Right cardiac atrium (tissue), 5 donors: ENCODE data around the gene LAGE3. TPM values are rescaled to one million over a fixed set of nuclear protein-coding genes. Genes with fewer than 3 reads are reported as not detected.

Experiments
- ATAC-seq, 2 donors: fragments of 200-7000 bp; cut with Tn5 transposase; one replicate each; pipeline versions ENCODE4 v1.8.0 to v1.9.1; 2020; ENCODE audit warnings: moderate library complexity in 2 of 2, mild to moderate bottlenecking in 1 of 2
- DNase-seq, 3 donors: peaks; one replicate each; pipeline ENCODE4 v3.0.0-alpha.2; 2020
- H3K27ac ChIP-seq: one replicate; pipeline ENCODE4 v1.5.1; 2013; ENCODE audit warnings: mild to moderate bottlenecking, low read length, control low read depth, moderate library complexity
- H3K27me3 ChIP-seq: one replicate; pipeline ENCODE4 v1.6.1; 2013; ENCODE audit not compliant: control insufficient read depth, insufficient read depth
- H3K4me1 ChIP-seq: one replicate; pipeline ENCODE4 v1.6.1; 2013; ENCODE audit warnings: low read length; ENCODE audit not compliant: control insufficient read depth, insufficient read depth
- H3K4me3 ChIP-seq: one replicate; pipeline ENCODE4 v1.5.1; 2013; ENCODE audit warnings: low read length, control low read depth
- H3K9me3 ChIP-seq: one replicate; pipeline ENCODE4 v1.6.1; 2013; ENCODE audit warnings: low read length; ENCODE audit not compliant: control insufficient read depth
- WGBS: extraction: QIAGEN DNeasy Blood & Tissue Kit; methylation state at CpG from one replicate; pipeline ENCODE4 v1.1.7; 2013; 5-methylcytosine and 5-hydroxymethylcytosine counted together
- intact Hi-C, 4 donors: fragments of 100-400 bp; cut with DNase I; formaldehyde crosslinking; loops; one replicate each; pipeline versions ENCODE4 v1.11.0 to v1.14.0; 2022 to 2023
- polyA plus RNA-seq: library from polyadenylated mRNA; stranded (reverse); fragments of 200-250 nt; gene quantifications from one replicate; pipeline ENCODE4 v1.2.3, GENCODE V29; 2013
- total RNA-seq, 4 donors: library from RNA; stranded (reverse); fragmentation: NEBNext Ultra II Directional; extraction: Animal tissue kit (Norgen Biotek cat#: 25700); gene quantifications; one replicate each; pipeline ENCODE4 v1.2.1, GENCODE V29; 2021
- donor health status: healthy with polysubstance abuse.
- donor health status: DM: no; HTN: yes; CAD: no.
- donor health status: DM: no; HTN: no; CAD: no.
- donor health status: DM: no; HTN: yes; CAD: no; lungs with severe emphysema.
- donor health status: DM: yes; HTN: yes; CAD: no.

The LAGE3 gene
- total and polyA plus RNA-seq, 5 donors: 16.3 to 25.8 (median 20.6) TPM

GRCh38 chrX:154448484-154448883 lies 30.6 kb downstream of the LAGE3 start:
- Histone ChIP-seq H3K4me3 (no peak overlapping the region), H3K27ac (no peak overlapping the region), H3K9me3 (no peaks in the 10 kb centered on the region), H3K4me1 (peaks cover 7% of the 10 kb centered on the region), H3K27me3 (no peaks in the 10 kb centered on the region)
- 89% methylated on average over 14 of the region's 14 CpGs for WGBS
- intact Hi-C loops: no loop called here
- DNase-seq (no peak), ATAC-seq (no peak)

- peaks cover 7% of the 10 kb centered on the region for H3K4me1 ChIP-seq
- H3K27me3 ChIP-seq: no peaks in the 10 kb centered on the region
- ATAC-seq (no peak), DNase-seq (peak in 1 of 3 donors; percentile 46)
- no peaks in the 10 kb centered on the region for H3K9me3 ChIP-seq
- no peak overlapping the region for H3K4me3 ChIP-seq
- no peak overlapping the region for H3K27ac ChIP-seq
- intact Hi-C loops: no loop called here
- 91% methylated on average over 12 of the region's 12 CpGs for WGBS
Measured at GRCh38 chrX:154446430-154446829, 32.7 kb downstream of the LAGE3 start.

- H3K4me3 ChIP-seq: no peak overlapping the region
- no peaks in the 10 kb centered on the region for H3K27me3 ChIP-seq
- no peak for ATAC-seq
- no peak overlapping the region for H3K27ac ChIP-seq
- H3K4me1 ChIP-seq: peaks cover 7% of the 10 kb centered on the region
- DNase-seq: peak in 1 of 3 donors; percentile 44
- intact Hi-C loops: no loop called here
- 95% methylated on average over 16 of the region's 16 CpGs for WGBS
- H3K9me3 ChIP-seq: no peaks in the 10 kb centered on the region
Measured at GRCh38 chrX:154445776-154446175, 33.3 kb downstream of the LAGE3 start.

GRCh38 chrX:154444755-154445246 lies 34.3 kb downstream of the LAGE3 start:
- Histone ChIP-seq H3K4me3 (peak overlapping the region; percentile 60), H3K27me3 (no peaks in the 10 kb centered on the region), H3K9me3 (no peaks in the 10 kb centered on the region), H3K4me1 (peaks cover 7% of the 10 kb centered on the region), H3K27ac (no peak overlapping the region)
- peak in 1 of 3 donors; percentile 38 for DNase-seq
- no peak for ATAC-seq
- WGBS: 44% methylated on average over 13 of the region's 13 CpGs
- intact Hi-C loops: no loop called here

- WGBS: 2% methylated on average over 92 of the region's 94 CpGs
- intact Hi-C loops: no loop called here
- Histone ChIP-seq H3K4me1 (peaks cover 7% of the 10 kb centered on the region), H3K27me3 (no peaks in the 10 kb centered on the region), H3K4me3 (peak within 1 kb of the TSS; percentile 60), H3K27ac (peak within 1 kb of the TSS; percentile 95), H3K9me3 (no peaks in the 10 kb centered on the region)
- DNase-seq (peak; percentile 85 to 95 (median 93)), ATAC-seq (peak; percentile 84 to 85)
Measured at GRCh38 chrX:154443992-154444754, 34.9 kb downstream of the LAGE3 start, which contains the start of gene FAM50A. TSS of gene FAM50A (plus strand) at chrX:154444141. CDS start at chrX:154444236, 95 bp downstream.

- ATAC-seq: peak; percentile 4 to 27
- Histone ChIP-seq H3K4me3 (peak overlapping the region; percentile 60), H3K27ac (peak overlapping the region; percentile 95), H3K4me1 (peaks cover 7% of the 10 kb centered on the region), H3K27me3 (no peaks in the 10 kb centered on the region), H3K9me3 (no peaks in the 10 kb centered on the region)
- intact Hi-C loops: no loop called here
- 6% methylated on average over 10 of the region's 10 CpGs for WGBS
- no peak for DNase-seq
Measured at GRCh38 chrX:154443479-154443910, 35.6 kb downstream of the LAGE3 start.

GRCh38 chrX:154441984-154442707 lies 36.9 kb downstream of the LAGE3 start:
- 85% methylated on average over 21 of the region's 21 CpGs for WGBS
- H3K27ac ChIP-seq: no peak overlapping the region
- H3K9me3 ChIP-seq: no peaks in the 10 kb centered on the region
- peaks cover 9% of the 10 kb centered on the region for H3K4me1 ChIP-seq
- intact Hi-C loops: no loop called here
- no peak overlapping the region for H3K4me3 ChIP-seq
- no peaks in the 10 kb centered on the region for H3K27me3 ChIP-seq
- DNase-seq (no peak), ATAC-seq (no peak)

- no peaks in the 10 kb centered on the region for H3K27me3 ChIP-seq
- 85% methylated on average over 11 of the region's 11 CpGs for WGBS
- no peak overlapping the region for H3K27ac ChIP-seq
- H3K9me3 ChIP-seq: no peaks in the 10 kb centered on the region
- H3K4me3 ChIP-seq: no peak overlapping the region
- intact Hi-C loops: no loop called here
- DNase-seq (no peak), ATAC-seq (no peak)
- H3K4me1 ChIP-seq: peaks cover 9% of the 10 kb centered on the region
Measured at GRCh38 chrX:154441564-154441963, 37.5 kb downstream of the LAGE3 start.

- Histone ChIP-seq H3K4me3 (no peak overlapping the region), H3K27me3 (no peaks in the 10 kb centered on the region), H3K4me1 (peaks cover 9% of the 10 kb centered on the region), H3K9me3 (no peaks in the 10 kb centered on the region), H3K27ac (no peak overlapping the region)
- 81% methylated on average over 17 of the region's 17 CpGs for WGBS
- no peak for DNase-seq
- ATAC-seq: no peak
- intact Hi-C loops: no loop called here
Measured at GRCh38 chrX:154440623-154441357, 38.3 kb downstream of the LAGE3 start.

- H3K4me1 ChIP-seq: peaks cover 3% of the 10 kb centered on the region
- intact Hi-C loops: no loop called here
- H3K27ac ChIP-seq: no peak overlapping the region
Measured at GRCh38 chrX:154439841-154440240, 39.2 kb downstream of the LAGE3 start.

More at GRCh38 chrX:154439841-154440240, 39.2 kb downstream of the LAGE3 start:
- WGBS: 84% methylated on average over 18 of the region's 18 CpGs
- H3K9me3 ChIP-seq: no peaks in the 10 kb centered on the region
- no peak overlapping the region for H3K4me3 ChIP-seq
- DNase-seq: no peak
- no peak for ATAC-seq
- H3K27me3 ChIP-seq: no peaks in the 10 kb centered on the region
